CD4-positive, CD25-positive, alpha-beta regulatory T cell (primary cell): ENCODE data around the gene ADAMTS9. TPM values are rescaled to one million over a fixed set of nuclear protein-coding genes. Genes with fewer than 3 reads are reported as not detected.
A peak's percentile ranks its signal among the peaks of the same experiment; 100 is the strongest.

Experiments
- ATAC-seq, 2 donors: fragments of 150-1000 bp; cut with Tn5 transposase; one replicate each; pipeline ENCODE4 v1.10.0; 2021; ENCODE audit warnings: low read depth in 2 of 2, moderate number of reproducible peaks in 2 of 2, moderate library complexity in 1 of 2
- DNase-seq, 3 donors: peaks; one replicate each; pipeline versions ENCODE4 v3.0.0 to v3.0.0-alpha.2; 2012 to 2022; ENCODE audit warnings: mixed read lengths in 1 of 3
- H3K27ac ChIP-seq: one replicate; pipeline ENCODE4 v1.7.0; 2013; ENCODE audit warnings: mild to moderate bottlenecking, low read length; ENCODE audit not compliant: insufficient read depth, poor library complexity, severe bottlenecking
- H3K27me3 ChIP-seq: one replicate; pipeline ENCODE4 v1.7.0; 2013; ENCODE audit warnings: low read length; ENCODE audit not compliant: control insufficient read depth, insufficient read depth
- H3K36me3 ChIP-seq: one replicate; pipeline ENCODE4 v1.7.0; 2013; ENCODE audit warnings: mild to moderate bottlenecking, low read length, moderate library complexity; ENCODE audit not compliant: control insufficient read depth, insufficient read depth
- H3K4me1 ChIP-seq: 2 replicates; pipeline ENCODE4 v1.7.0; 2013; ENCODE audit warnings: mild to moderate bottlenecking, low read length; ENCODE audit not compliant: insufficient read depth, control insufficient read depth, poor library complexity, severe bottlenecking
- H3K4me3 ChIP-seq: one replicate; pipeline ENCODE4 v1.7.0; 2013; ENCODE audit warnings: low read depth, mild to moderate bottlenecking, low read length, moderate library complexity
- H3K9me3 ChIP-seq, 2 experiments: 1 replicate in 1 of 2; 2 replicates in 1 of 2; pipeline ENCODE4 v1.7.0; 2013; ENCODE audit warnings: low read length in 2 of 2, mild to moderate bottlenecking in 1 of 2, moderate library complexity in 1 of 2; ENCODE audit not compliant: control insufficient read depth in 2 of 2
- H3K27ac Mint-ChIP-seq, 3 donors: one replicate each; pipeline ENCODE4 v1.8.0; 2020 to 2022; ENCODE audit warnings: mild to moderate bottlenecking in 3 of 3, mixed read lengths in 3 of 3, moderate library complexity in 2 of 3
- H3K27me3 Mint-ChIP-seq: one replicate; pipeline ENCODE4 v1.8.0; 2022; ENCODE audit warnings: mild to moderate bottlenecking, mixed read lengths
- H3K36me3 Mint-ChIP-seq: one replicate; pipeline ENCODE4 v1.8.0; 2020; ENCODE audit warnings: mixed read lengths
- H3K4me1 Mint-ChIP-seq, 4 donors: one replicate each; pipeline ENCODE4 v1.8.0; 2020 to 2022; ENCODE audit warnings: mixed read lengths in 4 of 4, mild to moderate bottlenecking in 1 of 4
- H3K4me3 Mint-ChIP-seq, 4 donors: one replicate each; pipeline ENCODE4 v1.8.0; 2020 to 2022; ENCODE audit warnings: mild to moderate bottlenecking in 4 of 4, mixed read lengths in 4 of 4, moderate library complexity in 3 of 4
- H3K9me3 Mint-ChIP-seq, 7 donors: one replicate each; pipeline ENCODE4 v1.8.0; 2020 to 2022; ENCODE audit warnings: mixed read lengths in 7 of 7, mild to moderate bottlenecking in 3 of 7, moderate library complexity in 2 of 7
- polyA plus RNA-seq, 4 donors: library from polyadenylated mRNA; unstranded; fragments of 300-500 nt; fragmentation: Illumina TruSeq; gene quantifications; one replicate each; pipeline ENCODE4 v1.2.3, GENCODE V29; 2021
- total RNA-seq: library from RNA; stranded (reverse); gene quantifications from one replicate; pipeline ENCODE4 v1.2.3, GENCODE V29; 2022

ADAMTS9 gene
- total and polyA plus RNA-seq, 5 donors from 2014 or later = 0.12 TPM; not detected in 4

- Mint-ChIP-seq H3K27ac (no peak overlapping the region), H3K4me3 (no peak overlapping the region), H3K27me3 (no peaks in the 10 kb centered on the region), H3K9me3 (peaks cover 0 to 2% (median 0%) of the 10 kb centered on the region in 7 donors), H3K36me3 (no peaks in the 10 kb centered on the region), H3K4me1 (no peaks in the 10 kb centered on the region)
- H3K9me3 ChIP-seq = no peaks in the 10 kb centered on the region
- DNase-seq (no peak), ATAC-seq (no peak)
- H3K27ac ChIP-seq = no peak overlapping the region
- H3K4me1 ChIP-seq = no peaks in the 10 kb centered on the region
- H3K36me3 ChIP-seq = no peaks in the 10 kb centered on the region
- H3K4me3 ChIP-seq = no peak overlapping the region
- H3K27me3 ChIP-seq = no peaks in the 10 kb centered on the region
Observed at GRCh38 chr3:64650715-64651114, 37.1 kb downstream of the ADAMTS9 start.

GRCh38 chr3:64650096-64650622 is 37.6 kb downstream of the ADAMTS9 start:
- no peaks in the 10 kb centered on the region for H3K4me1 Mint-ChIP-seq
- Histone ChIP-seq H3K4me3 (no peak overlapping the region), H3K4me1 (no peaks in the 10 kb centered on the region), H3K36me3 (no peaks in the 10 kb centered on the region), H3K27ac (no peak overlapping the region), H3K9me3 (no peaks in the 10 kb centered on the region), H3K27me3 (no peaks in the 10 kb centered on the region)
- H3K4me3 Mint-ChIP-seq = no peak overlapping the region
- no peak for DNase-seq
- peaks cover 0 to 2% (median 0%) of the 10 kb centered on the region in 7 donors for H3K9me3 Mint-ChIP-seq
- no peak for ATAC-seq
- no peaks in the 10 kb centered on the region for H3K36me3 Mint-ChIP-seq
- H3K27ac Mint-ChIP-seq = peak overlapping the region in 1 of 3 donors; percentile 74
- H3K27me3 Mint-ChIP-seq = no peaks in the 10 kb centered on the region

- Histone ChIP-seq H3K27ac (no peak overlapping the region), H3K36me3 (no peaks in the 10 kb centered on the region), H3K9me3 (no peaks in the 10 kb centered on the region), H3K27me3 (no peaks in the 10 kb centered on the region), H3K4me3 (no peak overlapping the region), H3K4me1 (no peaks in the 10 kb centered on the region)
- no peaks in the 10 kb centered on the region for H3K4me1 Mint-ChIP-seq
- no peak overlapping the region for H3K4me3 Mint-ChIP-seq
- no peak for ATAC-seq
- no peaks in the 10 kb centered on the region for H3K36me3 Mint-ChIP-seq
- DNase-seq = no peak
- H3K27ac Mint-ChIP-seq = no peak overlapping the region
- no peaks in the 10 kb centered on the region for H3K27me3 Mint-ChIP-seq
- H3K9me3 Mint-ChIP-seq = peaks cover 0 to 4% (median 1%) of the 10 kb centered on the region in 7 donors
Observed at GRCh38 chr3:64648927-64649906, 38.6 kb downstream of the ADAMTS9 start.

GRCh38 chr3:64647825-64648224 is 40.0 kb downstream of the ADAMTS9 start:
- H3K36me3 ChIP-seq = no peaks in the 10 kb centered on the region
- Mint-ChIP-seq H3K27ac (peak overlapping the region in 1 of 3 donors; percentile 66), H3K36me3 (no peaks in the 10 kb centered on the region), H3K9me3 (peaks cover 0 to 8% (median 0%) of the 10 kb centered on the region in 7 donors), H3K4me3 (no peak overlapping the region), H3K4me1 (no peaks in the 10 kb centered on the region), H3K27me3 (no peaks in the 10 kb centered on the region)
- no peak overlapping the region for H3K4me3 ChIP-seq
- H3K27ac ChIP-seq = no peak overlapping the region
- H3K9me3 ChIP-seq = no peaks in the 10 kb centered on the region
- DNase-seq (no peak), ATAC-seq (no peak)
- no peaks in the 10 kb centered on the region for H3K4me1 ChIP-seq
- H3K27me3 ChIP-seq = no peaks in the 10 kb centered on the region

- no peak for ATAC-seq
Observed at GRCh38 chr3:64645243-64645642, 42.6 kb downstream of the ADAMTS9 start.

GRCh38 chr3:64644483-64644882 is 43.3 kb downstream of the ADAMTS9 start:
- no peaks in the 10 kb centered on the region for H3K4me1 ChIP-seq
- Mint-ChIP-seq H3K4me1 (no peaks in the 10 kb centered on the region), H3K27me3 (no peaks in the 10 kb centered on the region), H3K27ac (no peak overlapping the region), H3K9me3 (peaks cover 0 to 8% (median 0%) of the 10 kb centered on the region in 7 donors), H3K36me3 (no peaks in the 10 kb centered on the region), H3K4me3 (no peak overlapping the region)
- H3K9me3 ChIP-seq = no peaks in the 10 kb centered on the region
- ATAC-seq (no peak), DNase-seq (no peak)
- no peaks in the 10 kb centered on the region for H3K27me3 ChIP-seq
- H3K4me3 ChIP-seq = no peak overlapping the region
- H3K36me3 ChIP-seq = no peaks in the 10 kb centered on the region
- H3K27ac ChIP-seq = no peak overlapping the region

More at GRCh38 chr3:64645243-64645642, 42.6 kb downstream of the ADAMTS9 start:
- H3K4me3 Mint-ChIP-seq = no peak overlapping the region
- H3K4me3 ChIP-seq = no peak overlapping the region
- DNase-seq = no peak
- no peaks in the 10 kb centered on the region for H3K27me3 ChIP-seq
- no peaks in the 10 kb centered on the region for H3K36me3 Mint-ChIP-seq
- peaks cover 0 to 8% (median 0%) of the 10 kb centered on the region in 7 donors for H3K9me3 Mint-ChIP-seq
- H3K4me1 ChIP-seq = no peaks in the 10 kb centered on the region
- no peak overlapping the region for H3K27ac ChIP-seq
- no peaks in the 10 kb centered on the region for H3K36me3 ChIP-seq
- H3K9me3 ChIP-seq = no peaks in the 10 kb centered on the region
- H3K27ac Mint-ChIP-seq = no peak overlapping the region
- no peaks in the 10 kb centered on the region for H3K27me3 Mint-ChIP-seq
- no peaks in the 10 kb centered on the region for H3K4me1 Mint-ChIP-seq

- Histone ChIP-seq H3K4me1 (no peaks in the 10 kb centered on the region), H3K27me3 (no peaks in the 10 kb centered on the region), H3K27ac (no peak overlapping the region), H3K4me3 (no peak overlapping the region), H3K9me3 (no peaks in the 10 kb centered on the region), H3K36me3 (no peaks in the 10 kb centered on the region)
- Mint-ChIP-seq H3K27ac (no peak overlapping the region), H3K36me3 (no peaks in the 10 kb centered on the region), H3K9me3 (peaks cover 0 to 8% (median 0%) of the 10 kb centered on the region in 7 donors), H3K27me3 (no peaks in the 10 kb centered on the region), H3K4me3 (no peak overlapping the region), H3K4me1 (no peaks in the 10 kb centered on the region)
- DNase-seq = no peak
- no peak for ATAC-seq
Observed at GRCh38 chr3:64642327-64643151, 45.3 kb downstream of the ADAMTS9 start.
